AG20443 (cell line): Measurements from ENCODE around the gene TWSG1.
"Not testable (repeated sequence)": the region's sequence is repeated elsewhere in the genome, so short reads cannot be mapped to it uniquely, and the experiment has no call there.

Source experiments
- DNase-seq: peaks from one replicate; pipeline ENCODE4 v3.0.0; 2012; ENCODE audit warnings: low spot score, mixed read lengths

Gene TWSG1

DNA sequence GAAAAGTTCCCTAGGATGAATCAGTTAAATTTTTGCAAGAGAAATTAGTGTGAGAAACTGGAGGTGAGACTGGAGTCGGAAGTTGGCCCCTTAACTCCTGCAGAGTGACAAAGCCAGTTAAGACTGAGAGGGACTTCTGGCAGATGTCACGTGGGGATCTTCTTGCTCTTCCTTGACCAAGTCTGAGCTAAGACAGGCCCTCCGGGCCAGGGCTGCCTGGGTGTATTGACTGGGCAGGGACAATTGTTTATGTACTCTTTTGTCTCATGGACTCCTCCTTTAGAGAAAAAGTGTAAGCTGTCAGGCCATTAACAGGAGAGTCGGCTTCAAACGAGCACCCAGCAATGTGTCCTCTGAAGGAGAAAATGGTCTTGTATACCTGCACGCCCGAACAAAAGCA is 92.2 kb downstream of the TWSG1 start:
- DNase-seq, result no peak

DNA sequence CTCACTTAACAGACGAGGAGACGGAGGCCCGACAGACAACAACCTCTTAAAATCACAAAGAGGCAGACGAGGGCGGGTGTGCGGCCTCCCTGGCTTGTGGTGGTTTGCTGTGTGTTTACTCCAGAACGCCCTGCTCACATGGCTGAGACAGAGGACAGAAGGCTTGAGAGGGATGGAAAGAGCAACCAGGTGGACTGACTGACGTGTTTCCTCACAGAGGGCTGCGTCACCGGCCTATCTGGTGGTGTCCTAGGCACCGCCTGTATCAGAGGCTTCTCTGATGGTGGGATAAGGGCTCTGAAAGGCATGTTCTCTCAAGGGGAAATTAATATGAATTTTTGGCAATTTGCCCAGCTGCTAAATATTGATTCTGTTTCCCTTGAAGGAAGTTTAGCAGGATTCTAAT is 93.7 kb downstream of the TWSG1 start:
- no peak for DNase-seq

DNA sequence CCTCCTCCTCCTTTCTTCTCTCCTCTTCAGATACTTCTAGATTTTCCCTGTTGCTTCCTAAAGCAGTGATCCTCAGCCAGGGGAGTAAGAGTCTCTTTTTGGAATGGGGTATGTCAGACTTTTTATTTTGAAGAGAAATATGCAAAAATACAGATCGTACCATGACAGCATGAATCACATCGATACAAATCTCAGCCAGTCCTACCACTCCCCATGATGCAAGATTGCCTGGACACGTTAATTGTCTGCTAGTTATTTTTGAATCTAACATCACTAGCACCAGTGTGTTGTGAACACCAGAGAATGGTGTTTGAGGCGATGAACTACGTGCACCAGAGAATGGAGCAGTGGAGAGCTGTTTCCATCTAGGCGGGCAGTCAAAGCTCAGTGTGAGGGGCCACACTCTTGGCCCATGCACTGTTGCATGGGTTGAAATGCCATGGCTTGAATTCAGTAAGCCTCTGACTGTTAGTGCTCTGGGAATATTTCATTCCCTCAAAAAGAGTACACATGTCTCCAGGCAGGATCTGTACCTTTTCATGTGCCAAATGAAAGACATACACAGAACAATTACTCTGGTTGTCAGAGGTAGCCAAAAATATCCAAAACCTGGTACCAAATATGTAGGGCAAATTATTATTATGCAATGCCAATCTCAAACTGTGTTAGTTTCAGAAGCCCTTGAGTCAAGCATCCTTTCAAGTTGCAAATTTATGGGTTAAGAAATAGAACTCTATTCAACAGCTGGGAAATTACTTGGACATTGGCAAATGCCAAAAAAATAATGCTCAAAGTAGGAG is 94.5 kb downstream of the TWSG1 start:
- DNase-seq, result peak; percentile 47

DNA sequence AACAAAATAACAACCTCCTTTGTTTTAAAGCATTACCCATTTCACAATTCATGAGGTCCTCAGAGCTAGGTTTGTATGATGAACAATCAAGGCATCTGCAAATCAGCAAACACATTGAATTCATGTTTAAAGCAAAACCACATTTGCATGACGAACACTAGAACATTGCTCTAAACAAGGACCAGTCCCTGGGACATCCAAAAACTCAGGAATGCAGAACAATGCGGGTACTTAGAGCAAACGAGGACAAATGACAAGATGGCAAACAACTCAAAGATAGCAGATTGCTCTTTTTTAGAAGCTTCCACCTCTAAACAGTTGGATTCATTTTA is 95.1 kb downstream of the TWSG1 start:
- peak; percentile 74 for DNase-seq

DNA sequence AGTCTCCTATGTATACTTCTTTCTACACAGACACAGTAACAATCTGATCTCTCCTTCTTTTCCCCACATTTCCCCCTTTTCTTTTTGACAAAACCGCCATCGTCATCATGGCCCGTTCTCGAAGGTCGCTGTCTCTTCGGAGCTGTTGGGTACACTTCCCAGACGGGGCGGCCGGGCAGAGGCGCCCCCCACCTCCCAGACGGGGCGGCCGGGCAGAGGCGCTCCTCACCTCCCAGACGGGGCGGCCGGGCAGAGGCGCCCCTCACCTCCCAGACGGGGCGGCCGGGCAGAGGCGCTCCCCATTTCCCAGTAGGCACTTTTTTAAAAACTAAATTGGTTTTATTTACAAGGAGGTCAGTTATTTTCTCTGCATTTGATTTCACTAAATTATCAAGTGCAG is 95.7 kb downstream of the TWSG1 start:
- DNase-seq, result not testable (repeated sequence)

DNA sequence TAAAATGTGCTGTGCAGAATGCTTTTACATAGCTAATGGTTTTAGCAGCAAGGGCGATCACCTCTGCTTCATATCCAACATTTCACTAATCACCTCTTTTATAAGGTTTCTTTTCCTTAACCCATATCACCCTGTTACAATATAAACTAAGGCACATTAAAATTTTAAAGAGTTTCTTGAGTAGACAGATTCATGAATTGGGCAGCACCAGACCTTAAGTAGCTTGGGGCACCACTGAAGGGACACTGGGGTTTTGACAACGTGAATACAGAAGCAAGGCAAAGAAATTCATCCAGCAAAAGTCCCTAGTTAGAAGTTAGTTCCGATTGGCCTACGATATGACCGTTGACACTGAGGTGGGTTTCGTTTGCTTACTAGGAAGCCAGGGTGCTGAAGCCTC is 96.7 kb downstream of the TWSG1 start:
- no peak for DNase-seq

DNA sequence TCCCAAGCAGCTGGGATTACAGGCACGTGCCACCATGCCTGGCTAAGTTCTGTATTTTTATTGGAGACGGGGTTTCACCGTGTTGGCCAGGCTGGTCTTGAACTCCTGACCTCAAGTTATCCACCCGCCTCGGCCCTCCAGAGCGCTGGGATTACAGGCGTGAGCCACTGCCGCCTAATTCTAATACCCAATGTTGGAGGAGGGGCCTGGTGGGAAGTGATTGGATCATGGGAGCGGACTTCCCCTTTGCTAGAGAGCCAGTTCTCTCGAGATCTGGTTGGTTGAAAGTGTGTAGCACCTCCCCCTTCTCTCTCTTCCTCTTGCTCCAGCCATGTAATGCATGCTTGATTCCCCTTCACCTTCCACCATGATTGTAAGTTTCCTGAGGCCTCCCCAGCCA is 98.5 kb downstream of the TWSG1 start:
- not testable (repeated sequence) for DNase-seq

DNA sequence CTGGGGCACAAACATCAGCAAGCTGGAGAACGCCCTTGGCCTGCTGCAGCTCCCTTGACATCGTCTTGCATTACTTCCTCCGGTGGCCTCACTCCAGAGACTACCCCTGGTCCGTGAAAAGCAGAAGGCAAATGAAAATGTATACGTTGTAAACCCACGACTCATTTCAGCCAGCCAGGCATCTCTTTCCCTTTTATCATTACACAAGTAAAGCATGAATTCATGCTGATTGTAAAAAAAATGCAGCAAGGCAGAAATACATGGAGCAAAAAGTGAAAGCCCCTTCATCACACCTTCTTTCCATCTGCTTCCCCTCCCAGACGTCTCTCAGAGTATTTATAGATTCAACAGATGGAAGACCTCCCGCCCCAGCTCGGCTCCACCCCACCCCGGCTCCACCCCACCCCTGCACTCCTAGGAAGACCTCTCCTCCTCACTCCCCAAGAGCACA is 99.1 kb downstream of the TWSG1 start:
- DNase-seq, result no peak

DNA sequence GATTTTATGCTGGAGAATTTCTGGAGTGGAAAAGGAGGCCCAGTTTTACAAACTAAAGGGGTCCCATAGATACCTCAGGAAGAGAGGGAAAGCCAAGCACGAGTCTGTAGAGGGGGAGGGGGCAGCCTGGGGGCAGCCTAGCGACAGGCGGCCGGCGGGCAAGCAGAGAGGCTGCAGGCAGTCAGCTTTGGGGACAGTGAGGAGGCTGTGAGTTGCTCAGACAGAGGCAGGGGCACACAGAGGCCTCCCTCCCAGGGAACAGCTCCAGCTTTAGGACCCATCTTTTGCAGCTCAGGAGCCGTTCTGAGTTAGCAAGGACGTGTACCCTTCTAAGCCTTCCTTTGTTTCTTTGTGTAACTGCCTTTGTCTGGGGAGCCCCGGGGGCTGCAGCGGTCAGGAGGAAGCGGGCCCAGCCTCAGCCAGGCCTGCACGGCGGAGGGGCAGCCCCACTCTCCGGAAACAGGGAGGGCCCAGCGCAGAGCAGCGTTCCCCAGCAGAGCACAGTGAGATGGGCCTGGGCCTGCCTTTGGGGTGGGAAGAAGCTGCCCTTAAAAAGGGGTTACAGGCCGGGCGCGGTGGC is 99.6 kb downstream of the TWSG1 start:
- DNase-seq, result no peak

DNA sequence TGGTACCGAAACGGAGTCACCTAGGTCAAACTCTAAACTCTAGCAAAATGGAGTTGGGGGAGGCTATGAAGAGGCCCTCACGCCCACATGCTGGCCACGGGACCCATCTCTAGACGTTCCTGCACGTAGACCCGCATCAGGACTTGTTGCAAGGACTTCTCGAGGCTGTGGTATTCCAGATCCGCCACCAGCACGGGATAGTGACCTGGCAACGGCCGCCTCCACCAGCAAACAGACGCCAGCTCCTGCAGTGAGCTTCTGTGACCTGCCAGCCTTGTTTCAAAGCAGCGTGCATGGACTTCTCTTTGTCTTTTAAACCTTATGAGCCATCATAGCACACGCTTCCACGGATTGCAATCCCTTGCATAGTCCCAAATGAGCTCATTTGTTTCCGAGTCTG is 100.5 kb downstream of the TWSG1 start:
- no peak for DNase-seq

DNA sequence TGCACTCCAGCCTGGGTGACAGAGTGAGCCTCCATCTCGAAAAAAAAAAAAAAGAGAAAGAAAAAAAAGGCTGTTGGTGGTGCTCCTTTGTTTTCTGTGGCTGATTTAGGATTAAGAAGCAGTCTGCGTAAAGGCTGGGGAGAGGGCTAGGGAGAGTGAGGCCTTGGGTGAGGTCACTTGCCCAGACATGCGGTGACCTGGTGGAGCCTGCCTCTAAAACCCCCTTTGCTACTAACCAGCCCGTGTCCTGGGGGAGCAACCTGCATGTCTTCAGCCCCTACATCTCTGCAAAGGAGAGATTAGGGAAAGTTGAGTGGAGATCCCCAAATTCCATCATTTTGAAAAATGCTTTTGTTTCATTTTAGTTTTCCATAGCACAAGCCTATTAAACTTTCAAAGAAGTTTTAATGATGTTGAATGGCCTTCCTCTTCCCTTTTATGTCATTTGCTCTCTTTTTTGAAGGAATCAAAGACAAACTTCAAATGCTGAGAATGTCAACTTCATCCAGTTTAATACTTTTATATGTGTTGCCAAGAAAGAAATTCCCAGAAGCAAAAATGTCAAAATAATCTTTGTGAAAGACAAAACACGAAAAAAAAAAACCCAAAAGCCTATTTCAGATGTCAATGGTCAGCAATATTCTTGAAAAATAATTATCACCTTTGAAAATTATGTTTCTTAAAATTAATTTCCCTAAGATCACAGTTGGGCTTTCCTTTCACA is 101.8 kb downstream of the TWSG1 start:
- DNase-seq, result no peak

DNA sequence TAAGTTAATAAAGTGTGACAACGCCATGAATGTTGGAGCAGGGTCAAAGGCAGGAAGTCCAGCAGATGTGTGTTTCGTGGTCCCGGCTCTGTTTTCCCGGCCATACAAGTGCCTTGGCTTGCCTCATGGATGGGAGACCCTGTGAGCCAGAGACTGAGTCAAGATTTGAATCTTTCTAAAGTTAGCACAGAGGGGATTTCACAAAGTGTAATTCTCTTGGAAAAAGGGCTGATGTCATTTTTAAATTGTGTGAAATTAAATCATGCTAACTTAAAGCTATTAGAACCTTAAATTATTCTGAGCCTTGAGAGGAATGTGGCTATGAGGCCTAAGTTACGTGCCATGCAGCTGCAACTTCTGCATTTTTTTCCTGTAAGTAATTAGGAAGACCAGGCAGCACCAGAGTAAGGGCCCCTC is 102.5 kb downstream of the TWSG1 start:
- peak; percentile 47 for DNase-seq

DNA sequence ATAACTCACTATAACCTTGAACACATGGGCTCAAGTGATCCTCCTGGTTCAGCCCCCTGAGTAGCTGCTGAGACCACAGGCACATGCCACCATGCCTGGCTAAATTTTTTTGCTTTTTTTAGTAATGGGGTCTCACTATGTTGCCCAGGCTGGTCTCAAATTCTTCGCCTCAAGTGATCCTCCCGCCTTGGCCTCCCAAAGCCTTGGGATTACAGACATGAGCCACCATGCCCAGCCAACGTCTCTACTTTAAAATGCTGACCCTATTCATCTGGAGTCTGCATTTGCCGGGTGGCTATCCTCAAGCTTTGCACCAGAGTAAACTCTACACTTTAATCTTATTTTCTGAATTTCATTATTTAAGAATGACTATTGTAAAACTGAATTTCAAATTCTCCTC is 103.1 kb downstream of the TWSG1 start:
- DNase-seq, result no peak

DNA sequence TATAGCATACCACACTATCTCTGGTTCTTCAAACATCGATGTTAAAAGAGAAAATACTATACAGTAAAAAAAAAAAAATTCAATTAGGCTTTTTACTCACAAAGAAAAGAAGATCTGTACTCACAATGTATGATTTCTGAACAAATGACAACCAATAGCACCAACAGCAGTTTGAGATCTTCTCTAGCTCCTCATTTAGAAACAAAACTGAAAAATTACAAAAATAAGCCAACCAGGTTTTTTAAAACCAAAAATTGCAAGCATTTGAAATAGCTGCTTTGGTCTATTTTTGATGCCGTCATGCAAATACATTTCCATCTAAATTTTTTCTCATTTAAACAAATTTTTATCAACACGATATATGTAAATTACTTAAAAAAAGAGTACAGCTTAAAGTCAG is 106.5 kb downstream of the TWSG1 start:
- no peak for DNase-seq

DNA sequence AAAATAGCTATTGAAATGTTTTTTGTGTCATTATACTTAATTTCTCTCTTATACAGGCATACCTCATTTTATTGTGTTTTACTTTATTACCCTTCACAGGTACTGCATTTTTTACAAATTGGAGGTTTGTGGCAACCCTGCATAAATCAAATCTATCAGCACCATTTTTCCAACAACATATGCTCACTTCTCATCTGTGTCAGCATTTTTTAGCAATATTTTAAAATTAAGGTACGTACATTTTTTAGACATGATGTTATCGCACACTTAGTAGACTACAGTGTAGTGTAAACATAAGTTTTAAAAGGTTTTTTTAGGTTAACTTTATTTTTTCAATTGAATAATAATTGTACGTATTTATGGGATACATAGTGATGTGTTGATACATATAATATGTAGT is 110.0 kb downstream of the TWSG1 start:
- no peak for DNase-seq

DNA sequence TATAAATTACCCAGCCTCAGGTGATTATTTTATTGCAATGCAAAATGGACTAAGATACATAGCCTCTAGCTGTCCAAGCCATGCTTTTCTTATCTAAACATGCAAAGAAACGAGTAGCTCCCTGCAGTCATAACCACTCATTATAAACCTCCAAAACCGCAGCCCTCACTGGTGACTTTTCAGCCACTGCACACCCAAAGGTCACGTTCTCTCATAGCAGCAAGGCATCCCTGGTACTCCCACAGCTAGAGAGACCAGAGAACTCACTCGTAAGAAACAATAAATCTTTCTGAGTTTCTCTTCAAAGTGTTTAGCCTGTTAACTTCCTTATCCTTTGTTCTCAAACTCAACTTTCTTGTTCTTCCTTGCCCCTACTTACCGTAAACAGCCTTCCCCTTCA is 112.3 kb downstream of the TWSG1 start:
- DNase-seq, result no peak

DNA sequence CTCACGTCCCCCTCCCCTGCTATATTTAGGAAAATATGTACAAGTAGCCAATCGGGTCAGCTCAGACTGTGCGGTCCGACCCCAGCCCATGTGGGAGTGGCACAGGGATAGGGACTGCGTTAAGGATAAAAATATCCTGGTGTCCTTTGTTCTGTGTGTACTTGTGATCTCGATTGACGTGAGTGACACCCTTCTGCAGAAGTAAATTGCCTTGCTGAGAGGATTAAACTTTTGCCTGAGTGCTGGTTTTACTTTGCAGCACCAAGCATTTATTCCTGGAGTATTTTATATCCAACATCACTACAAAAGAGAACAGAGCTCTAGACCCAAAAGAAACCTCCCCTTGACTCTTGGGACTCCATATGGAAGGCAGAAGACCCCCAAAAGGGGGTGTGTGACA is 112.8 kb downstream of the TWSG1 start:
- no peak for DNase-seq

DNA sequence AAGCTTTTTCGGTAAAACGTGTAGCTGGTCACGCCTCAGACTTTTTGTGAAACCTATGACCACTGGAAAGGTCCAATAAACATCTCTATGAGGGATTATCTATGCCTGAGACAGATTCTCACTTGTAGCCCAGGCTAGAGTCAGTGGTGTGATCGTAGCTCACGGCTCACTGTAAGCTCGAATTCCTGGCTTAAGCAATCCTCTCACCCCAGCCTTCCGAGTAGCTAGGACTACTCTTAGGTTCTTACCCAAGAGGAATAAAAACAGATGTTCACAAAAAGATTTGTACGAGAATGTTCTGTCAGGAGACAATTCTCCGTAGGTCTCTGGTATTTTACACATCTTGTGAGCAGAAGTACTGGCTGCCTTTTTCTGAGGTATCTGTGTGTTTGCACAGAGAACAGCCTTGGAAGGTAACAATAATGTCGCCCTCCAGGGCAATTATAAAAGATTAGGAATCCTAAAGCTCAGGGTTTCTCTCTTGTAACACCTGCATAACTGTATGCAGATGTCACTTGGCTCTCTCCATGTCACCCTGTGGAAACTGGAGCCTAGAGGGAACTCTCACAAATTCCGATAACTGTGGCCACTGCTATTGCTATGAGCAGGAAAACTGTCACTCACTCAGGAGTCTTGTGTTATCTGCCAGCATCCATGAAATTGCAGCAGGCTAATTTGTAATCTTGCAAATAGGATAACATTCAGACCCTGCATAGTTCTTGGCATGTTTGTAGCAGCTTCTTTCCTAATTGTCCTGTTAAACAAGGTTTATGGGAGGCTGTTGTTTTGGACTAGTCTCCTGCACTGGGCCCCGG is 115.2 kb downstream of the TWSG1 start:
- DNase-seq, result peak; percentile 15

DNA sequence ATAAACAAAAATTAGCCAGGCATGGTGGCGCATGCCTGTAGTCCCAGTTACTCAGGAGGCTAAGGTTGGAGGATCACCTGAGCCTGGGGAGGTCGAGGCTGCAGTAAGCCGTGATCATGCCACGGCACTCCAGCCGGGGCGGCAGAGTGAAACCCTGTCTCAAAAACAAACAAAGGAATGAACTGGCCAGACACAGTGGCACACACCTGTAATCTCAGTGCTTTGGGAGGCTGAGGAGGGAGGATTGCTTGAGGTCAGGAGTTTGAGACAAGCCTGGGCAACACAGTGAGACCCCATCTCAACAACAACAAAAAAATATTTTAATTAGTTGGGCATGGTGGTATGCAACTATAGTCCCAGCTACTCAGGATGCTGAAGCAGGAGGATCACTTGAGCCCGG is 116.3 kb downstream of the TWSG1 start:
- DNase-seq, result not testable (repeated sequence)
